Choroid plexus epithelial cell (primary cell): ENCODE measurements around the gene SNX20.

Experiments
- DNase-seq: peaks from one replicate; pipeline ENCODE4 v3.0.0-alpha.2; 2010; ENCODE audit warnings: low read depth
- H3K4me3 ChIP-seq: 2 replicates; pipeline ENCODE4 v1.5.1; 2011; ENCODE audit warnings: low read depth, mild to moderate bottlenecking, control low read depth, low read length, moderate library complexity
- CTCF ChIP-seq: conservative IDR thresholded peaks from 2 replicates; pipeline ENCODE4 v1.5.1; 2011; ENCODE audit warnings: low read depth, mild to moderate bottlenecking, control low read depth, inconsistent platforms, low read length, moderate library complexity

SNX20 gene

DNA sequence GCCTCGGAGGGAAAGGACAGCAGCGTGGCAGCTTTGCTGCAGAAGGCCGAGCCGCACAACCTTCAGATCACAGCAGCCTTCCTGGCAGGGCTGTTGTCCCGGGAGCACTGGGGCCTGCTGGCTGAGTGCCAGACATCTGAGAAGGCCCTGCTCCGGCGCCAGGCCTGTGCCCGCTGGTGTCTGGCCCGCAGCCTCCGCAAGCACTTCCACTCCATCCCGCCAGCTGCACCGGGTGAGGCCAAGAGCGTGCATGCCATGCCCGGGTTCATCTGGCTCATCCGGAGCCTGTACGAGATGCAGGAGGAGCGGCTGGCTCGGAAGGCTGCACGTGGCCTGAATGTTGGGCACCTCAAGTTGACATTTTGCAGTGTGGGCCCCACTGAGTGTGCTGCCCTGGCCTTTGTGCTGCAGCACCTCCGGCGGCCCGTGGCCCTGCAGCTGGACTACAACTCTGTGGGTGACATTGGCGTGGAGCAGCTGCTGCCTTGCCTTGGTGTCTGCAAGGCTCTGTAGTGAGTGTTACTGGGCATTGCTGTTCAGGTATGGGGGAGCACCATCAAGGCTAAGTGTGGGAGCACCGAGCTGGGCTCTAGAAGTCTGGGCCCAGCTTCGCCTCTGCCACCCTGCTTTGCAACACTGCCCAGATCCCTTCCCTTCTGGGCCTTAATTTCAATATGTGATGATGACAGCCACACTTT, 30.9 kb upstream of the SNX20 start:
- TF ChIP-seq CTCF: no peak
- H3K4me3 ChIP-seq: no peak overlapping the region
- no peak for DNase-seq

DNA sequence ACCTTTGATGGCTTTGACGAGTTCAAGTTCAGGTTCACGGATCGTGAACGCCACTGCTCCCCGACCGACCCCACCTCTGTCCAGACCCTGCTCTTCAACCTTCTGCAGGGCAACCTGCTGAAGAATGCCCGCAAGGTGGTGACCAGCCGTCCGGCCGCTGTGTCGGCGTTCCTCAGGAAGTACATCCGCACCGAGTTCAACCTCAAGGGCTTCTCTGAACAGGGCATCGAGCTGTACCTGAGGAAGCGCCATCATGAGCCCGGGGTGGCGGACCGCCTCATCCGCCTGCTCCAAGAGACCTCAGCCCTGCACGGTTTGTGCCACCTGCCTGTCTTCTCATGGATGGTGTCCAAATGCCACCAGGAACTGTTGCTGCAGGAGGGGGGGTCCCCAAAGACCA, 29.9 kb upstream of the SNX20 start:
- no peak for DNase-seq

DNA sequence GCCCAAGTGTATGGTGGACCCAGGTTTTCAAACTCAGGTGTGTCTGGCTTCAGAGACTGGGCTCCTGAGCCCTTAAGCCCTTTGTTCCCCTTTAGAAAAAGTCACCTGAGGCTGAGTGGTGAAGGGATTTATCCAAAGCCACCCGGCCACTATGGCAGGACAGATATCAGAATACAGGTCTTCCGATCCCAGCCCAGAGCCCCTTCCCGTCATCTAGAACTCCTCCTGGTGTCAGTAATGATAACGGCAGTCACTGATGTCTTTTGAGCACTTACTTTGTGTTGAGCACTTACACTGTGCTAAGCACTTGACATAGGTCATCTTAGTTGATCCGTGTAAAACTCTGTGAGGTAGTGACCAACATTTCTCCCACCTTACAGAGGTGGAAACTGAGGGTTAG, 28.9 kb upstream of the SNX20 start:
- no peak overlapping the region for H3K4me3 ChIP-seq
- no peak for DNase-seq
- TF ChIP-seq CTCF: no peak

More for the DNA sequence above, 29.9 kb upstream of the SNX20 start:
- no peak for TF ChIP-seq CTCF
- no peak overlapping the region for H3K4me3 ChIP-seq

GRCh38 chr16:50709061-50709684, 28.1 kb upstream of the SNX20 start:
- no peak for DNase-seq
- H3K4me3 ChIP-seq: no peak overlapping the region
- TF ChIP-seq CTCF: no peak

DNA sequence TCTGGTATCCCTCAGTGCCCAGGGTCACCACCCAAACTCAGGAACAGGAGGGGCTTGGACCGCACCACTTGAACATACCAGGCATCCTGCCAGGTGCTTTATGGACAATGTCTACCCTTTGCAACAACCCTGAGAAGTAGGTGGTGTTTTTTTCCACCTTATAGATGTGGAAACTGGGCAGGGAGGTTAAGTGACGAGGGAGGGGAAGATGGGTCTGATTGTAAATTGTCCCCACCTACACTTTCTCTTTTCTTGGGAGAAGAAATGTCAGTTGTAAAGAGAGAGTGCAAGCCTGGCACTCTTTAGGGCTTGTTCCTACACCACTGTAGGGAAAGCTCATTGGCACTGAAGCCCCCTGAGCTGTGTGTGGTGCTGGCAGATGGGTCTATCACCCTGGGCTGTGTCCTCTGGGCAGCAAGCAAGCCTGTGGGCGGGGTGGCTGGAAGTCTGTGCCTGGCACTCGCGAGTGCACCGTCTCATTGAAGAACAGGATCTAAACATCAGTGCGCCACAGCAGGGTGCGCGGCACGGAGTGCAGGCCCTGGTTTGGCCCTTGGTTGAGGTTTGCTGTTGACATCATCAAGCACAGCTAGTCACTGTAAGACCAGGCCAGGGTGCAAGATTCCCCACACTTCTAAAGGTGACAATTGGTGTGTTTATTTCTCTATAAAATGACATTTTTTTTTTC, 27.4 kb upstream of the SNX20 start:
- TF ChIP-seq CTCF: no peak
- H3K4me3 ChIP-seq: no peak overlapping the region
- DNase-seq: no peak

DNA sequence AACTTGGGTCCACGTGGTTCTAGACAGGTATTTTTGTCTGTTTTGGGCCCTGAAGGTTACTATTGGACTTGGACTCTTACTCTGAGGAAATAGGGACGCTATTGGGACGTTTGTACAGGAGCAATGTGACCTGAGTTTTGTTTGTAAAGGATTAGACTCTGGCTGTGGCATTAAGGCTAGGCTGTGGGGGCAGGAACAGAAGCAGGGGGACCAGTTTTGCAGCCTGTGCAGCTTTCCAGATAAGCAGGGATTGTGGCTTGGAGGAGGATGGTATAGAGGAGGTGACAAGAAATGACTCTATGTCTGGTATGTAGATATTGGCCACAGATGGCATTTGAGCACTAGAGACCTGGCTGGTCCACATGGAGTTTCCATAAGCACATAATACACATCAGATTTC, 25.1 kb upstream of the SNX20 start:
- no peak overlapping the region for H3K4me3 ChIP-seq
- TF ChIP-seq CTCF: no peak
- DNase-seq: no peak
